HepG2 (cell line): Measurements from ENCODE around the gene NMT2. TPM values are rescaled to one million over a fixed set of nuclear protein-coding genes. Genes with fewer than 3 reads are reported as not detected.

ENCODE experiments used
- ATF4 ChIP-seq, 2 experiments: fragments of 450-650 bp in 1 of 2; sonication (generic) in 1 of 2; formaldehyde crosslinking; IDR thresholded peaks; 2 replicates each; pipeline versions ENCODE4 v1.5.0 to v1.8.0; 2020 to 2022; ENCODE audit warnings: mild to moderate bottlenecking in 1 of 2, missing genetic modification reagents in 1 of 2
- BCL3 ChIP-seq: sonication (generic); formaldehyde crosslinking; IDR thresholded peaks from 2 replicates; pipeline ENCODE4 v1.5.1; 2020; ENCODE audit warnings: mild to moderate bottlenecking, missing genetic modification reagents, moderate library complexity
- ERF ChIP-seq: IDR thresholded peaks from 2 replicates; pipeline ENCODE4 v1.6.1; 2018; ENCODE audit warnings: missing biosample characterization, missing genetic modification reagents
- FOXO4 ChIP-seq: sonication (generic); formaldehyde crosslinking; conservative IDR thresholded peaks from 2 replicates; pipeline ENCODE4 v1.8.1; 2023; ENCODE audit warnings: missing genetic modification reagents
- JUNB ChIP-seq: sonication (generic); formaldehyde crosslinking; IDR thresholded peaks from 2 replicates; pipeline ENCODE4 v1.8.0; 2022; ENCODE audit warnings: missing genetic modification reagents, mild to moderate bottlenecking, borderline replicate concordance
- MYC ChIP-seq: sonication (generic); formaldehyde crosslinking; IDR thresholded peaks from 2 replicates; pipeline ENCODE4 v1.9.0; 2021; ENCODE audit warnings: missing genetic modification reagents, borderline replicate concordance
- SKI ChIP-seq: fragments of 450-650 bp; IDR thresholded peaks from one replicate; pipeline ENCODE4 v1.6.1; 2018; ENCODE audit warnings: mild to moderate bottlenecking; ENCODE audit not compliant: partially characterized antibody
- SOX6 ChIP-seq, 2 experiments: fragments of 450-650 bp in 1 of 2; sonication (generic) in 1 of 2; formaldehyde crosslinking in 1 of 2; IDR thresholded peaks; 2 replicates each; pipeline versions ENCODE4 v1.4.0 to v1.6.1; 2017 to 2020; ENCODE audit warnings: antibody characterized with exemption in 1 of 2, mild to moderate bottlenecking in 1 of 2, missing genetic modification reagents in 1 of 2
- SP2 ChIP-seq: sonication (generic); formaldehyde crosslinking; IDR thresholded peaks from 2 replicates; pipeline ENCODE4 v1.5.1; 2020; ENCODE audit warnings: mild to moderate bottlenecking, missing genetic modification reagents
- TFDP2 ChIP-seq: sonication (generic); formaldehyde crosslinking; IDR thresholded peaks from 2 replicates; pipeline ENCODE4 v1.4.0; 2020; ENCODE audit warnings: missing genetic modification reagents
- ZFP1 ChIP-seq: IDR thresholded peaks from 2 replicates; pipeline ENCODE4 v1.6.1; 2016
- ZFP90 ChIP-seq: sonication (generic); formaldehyde crosslinking; IDR thresholded peaks from 2 replicates; pipeline ENCODE4 v1.8.0; 2022; ENCODE audit warnings: missing genetic modification reagents, mild to moderate bottlenecking, inconsistent platforms, borderline replicate concordance
- ZFY ChIP-seq: sonication (generic); formaldehyde crosslinking; IDR thresholded peaks from 2 replicates; pipeline ENCODE4 v1.4.0; 2020; ENCODE audit warnings: missing genetic modification reagents
- ZNF121 ChIP-seq: sonication (generic); formaldehyde crosslinking; IDR thresholded peaks from 2 replicates; pipeline ENCODE4 v1.5.0; 2020; ENCODE audit warnings: mild to moderate bottlenecking, missing genetic modification reagents
- ZNF558 ChIP-seq: sonication (generic); formaldehyde crosslinking; IDR thresholded peaks from 2 replicates; pipeline ENCODE4 v1.9.0; 2022; ENCODE audit warnings: mild to moderate bottlenecking, missing genetic modification reagents, borderline replicate concordance
- ZNF580 ChIP-seq: IDR thresholded peaks from 2 replicates; pipeline ENCODE4 v1.6.1; 2016; ENCODE audit warnings: low read depth, borderline replicate concordance
- ZNF607 ChIP-seq: sonication (generic); formaldehyde crosslinking; IDR thresholded peaks from 2 replicates; pipeline ENCODE4 v1.5.1; 2020; ENCODE audit warnings: missing genetic modification reagents, mild to moderate bottlenecking, borderline replicate concordance
- ZNF616 ChIP-seq: sonication (generic); formaldehyde crosslinking; IDR thresholded peaks from 2 replicates; pipeline ENCODE4 v1.5.0; 2020; ENCODE audit warnings: low read depth, mild to moderate bottlenecking, missing genetic modification reagents
- ZSCAN25 ChIP-seq: sonication (generic); formaldehyde crosslinking; IDR thresholded peaks from 2 replicates; pipeline ENCODE4 v1.8.0; 2022; ENCODE audit warnings: mild to moderate bottlenecking, missing genetic modification reagents
- polyA plus RNA-seq, 8 experiments: library from polyadenylated mRNA; depleted of rRNA in 3 of 8; stranded (reverse) in 7 of 8; unstranded in 1 of 8; fragments of >200 nt; fragmentation: Illumina TruSeq in 4 of 8; extraction: Trizol in 4 of 8; gene quantifications; 2 replicates each; pipeline versions ENCODE4 v1.2.1 to v1.2.3, GENCODE V29; 2011 to 2016; ENCODE audit warnings: low read depth in 4 of 8, missing spikeins in 1 of 8, mixed read lengths in 1 of 8; ENCODE audit not compliant: insufficient read depth in 1 of 8
- total RNA-seq, 5 experiments: library from RNA; depleted of rRNA; stranded (reverse); fragments of >200 nt; fragmentation: Illumina TruSeq; extraction: Trizol; gene quantifications; 2 replicates each; pipeline ENCODE4 v1.2.3, GENCODE V29; 2016; ENCODE audit warnings: low read depth in 1 of 5
- TF ChIP-seq, protein P1 (sequence below): IDR thresholded peaks from 2 replicates; pipeline ENCODE4 v1.6.1; 2016; ENCODE audit warnings: low read depth
- TF ChIP-seq, protein P2 (sequence below): sonication (generic); formaldehyde crosslinking; IDR thresholded peaks from 2 replicates; pipeline ENCODE4 v1.8.0; 2022; ENCODE audit warnings: mild to moderate bottlenecking, missing genetic modification reagents, moderate library complexity

The NMT2 gene
- total and polyA plus RNA-seq, 2 of the 13 experiments (the other 11 are each of a cell fraction or from before 2014, with no cell fraction given), result 10.1 to 23.8 TPM

DNA sequence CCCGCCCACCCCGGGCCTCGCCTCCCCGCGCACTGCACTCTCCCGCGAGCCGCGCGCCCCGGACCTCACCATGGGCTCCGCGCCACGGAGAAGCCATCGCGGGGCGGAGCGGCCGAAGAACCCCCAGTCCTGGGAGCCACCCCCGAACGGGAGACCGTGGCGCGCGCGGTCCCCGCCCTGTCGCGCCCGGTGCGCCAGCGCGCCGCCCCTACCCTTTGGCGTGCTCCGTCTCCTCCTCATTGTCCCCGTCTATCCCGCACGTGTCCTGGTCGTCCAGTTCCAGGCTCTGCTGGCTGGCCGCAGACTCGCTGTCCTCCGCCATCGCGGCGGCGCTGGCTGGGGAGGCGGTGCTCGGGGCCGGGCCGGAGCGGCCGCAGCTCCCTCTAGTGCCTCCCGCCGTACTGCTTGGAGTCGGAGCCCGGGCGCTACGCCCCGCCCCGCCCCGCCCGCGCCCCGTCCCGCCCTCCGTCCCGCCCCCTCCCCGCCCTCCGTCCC lies at the start of gene NMT2 (continued):
- peak; percentile 86 for TF ChIP-seq MYC (CRISPR knock-in tag)
- TF ChIP-seq, protein P1, sequence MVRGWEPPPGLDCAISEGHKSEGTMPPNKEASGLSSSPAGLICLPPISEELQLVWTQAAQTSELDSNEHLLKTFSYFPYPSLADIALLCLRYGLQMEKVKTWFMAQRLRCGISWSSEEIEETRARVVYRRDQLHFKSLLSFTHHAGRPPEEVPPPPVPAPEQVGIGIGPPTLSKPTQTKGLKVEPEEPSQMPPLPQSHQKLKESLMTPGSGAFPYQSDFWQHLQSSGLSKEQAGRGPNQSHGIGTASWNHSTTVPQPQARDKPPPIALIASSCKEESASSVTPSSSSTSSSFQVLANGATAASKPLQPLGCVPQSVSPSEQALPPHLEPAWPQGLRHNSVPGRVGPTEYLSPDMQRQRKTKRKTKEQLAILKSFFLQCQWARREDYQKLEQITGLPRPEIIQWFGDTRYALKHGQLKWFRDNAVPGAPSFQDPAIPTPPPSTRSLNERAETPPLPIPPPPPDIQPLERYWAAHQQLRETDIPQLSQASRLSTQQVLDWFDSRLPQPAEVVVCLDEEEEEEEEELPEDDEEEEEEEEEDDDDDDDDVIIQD (CRISPR knock-in tag), result no peak
- TF ChIP-seq ERF, result no peak
- TF ChIP-seq JUNB, result no peak
- TF ChIP-seq, protein P2, sequence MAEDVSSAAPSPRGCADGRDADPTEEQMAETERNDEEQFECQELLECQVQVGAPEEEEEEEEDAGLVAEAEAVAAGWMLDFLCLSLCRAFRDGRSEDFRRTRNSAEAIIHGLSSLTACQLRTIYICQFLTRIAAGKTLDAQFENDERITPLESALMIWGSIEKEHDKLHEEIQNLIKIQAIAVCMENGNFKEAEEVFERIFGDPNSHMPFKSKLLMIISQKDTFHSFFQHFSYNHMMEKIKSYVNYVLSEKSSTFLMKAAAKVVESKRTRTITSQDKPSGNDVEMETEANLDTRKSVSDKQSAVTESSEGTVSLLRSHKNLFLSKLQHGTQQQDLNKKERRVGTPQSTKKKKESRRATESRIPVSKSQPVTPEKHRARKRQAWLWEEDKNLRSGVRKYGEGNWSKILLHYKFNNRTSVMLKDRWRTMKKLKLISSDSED (CRISPR knock-in tag), result 0 out of 2 replicates have a peak, but pooled peaks have one; percentile 29
- TF ChIP-seq ZNF607 (CRISPR knock-in tag), result peak; percentile 67; the same call in 1 of the 2 replicates
- TF ChIP-seq TFDP2 (CRISPR knock-in tag), result 0 out of 2 replicates have a peak, but pooled peaks have one; percentile 19
- TF ChIP-seq ZFP90 (CRISPR knock-in tag), result no peak
- TF ChIP-seq ZNF558, result 0 out of 2 replicates have a peak, but pooled peaks have one; percentile 26
- no peak for TF ChIP-seq FOXO4
- no peak for TF ChIP-seq SOX6 (IDR thresholded peaks at IDR 0.05)
- no peak for TF ChIP-seq SOX6 (CRISPR knock-in tag; IDR thresholded peaks at IDR 0.05)
- TF ChIP-seq ZNF121 (CRISPR knock-in tag), result peak; percentile 4; the same call in 1 of the 2 replicates
- TF ChIP-seq ZFY (CRISPR knock-in tag), result peak; percentile 69
- no peak for TF ChIP-seq BCL3
- no peak for TF ChIP-seq ZNF616 (CRISPR knock-in tag)
- no peak; the same call in 1 of the 2 replicates for TF ChIP-seq ZNF580 (CRISPR knock-in tag)
- TF ChIP-seq SKI, result peak; percentile 18
- TF ChIP-seq ZFP1, result no peak
- peak; percentile 13; the same call in 1 of the 2 replicates for TF ChIP-seq ZSCAN25 (CRISPR knock-in tag)
- no peak for TF ChIP-seq SP2 (CRISPR knock-in tag)
- peak in 1 of 2 experiments; percentile 38; a peak in 1 of 4 replicates for TF ChIP-seq ATF4 (CRISPR knock-in tag; IDR thresholded peaks at IDR 0.05)
